ENCODE measurements around the gene PAM. TPM values are rescaled to one million over a fixed set of nuclear protein-coding genes. Genes with fewer than 3 reads are reported as not detected.

Gene PAM
- total RNA-seq, 2 experiments from 2014 or later, result not detected

DNA sequence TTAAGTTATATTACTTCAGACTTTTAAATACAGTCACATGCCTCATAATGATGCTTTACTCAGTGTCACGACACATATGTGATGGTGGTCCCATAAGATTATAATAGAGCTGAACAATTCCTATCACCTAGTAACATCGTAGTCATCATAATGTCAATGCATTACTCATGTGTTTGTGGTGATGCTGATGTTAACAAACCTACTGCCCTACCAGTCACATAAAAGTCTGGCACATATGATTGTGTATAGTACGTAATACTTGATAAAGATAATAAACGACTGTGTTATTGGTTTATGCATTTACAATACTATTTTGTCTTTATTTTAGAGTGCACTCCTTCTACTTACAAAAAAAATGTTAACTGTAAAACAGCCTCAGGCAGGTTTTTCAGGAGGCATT is 103.7 kb downstream of the PAM start:
- no peak for DNase-seq (ENCODE audit: low spot score)
- Histone ChIP-seq H3K9me2 (ENCODE audit: insufficient read depth, low read length) (no peaks in the 10 kb centered on the region), H3K4me2 (ENCODE audit: low read length) (no peak overlapping the region), H3K27ac (ENCODE audit: low read depth, low read length, poor library complexity, severe bottlenecking) (no peak overlapping the region), H3K79me2 (ENCODE audit: insufficient read depth, low read depth, low read length) (no peaks in the 10 kb centered on the region), H3K36me3 (ENCODE audit: insufficient read depth, low read length) (no peaks in the 10 kb centered on the region), H3K9me3 (ENCODE audit: low read length) (no peaks in the 10 kb centered on the region), H3K4me3 (ENCODE audit: low read depth, low read length, poor library complexity, severe bottlenecking) (no peak overlapping the region), H2AFZ (ENCODE audit: low read length) (no peak overlapping the region), H3K4me1 (ENCODE audit: insufficient read depth, low read length, poor library complexity, severe bottlenecking) (no peaks in the 10 kb centered on the region), H4K20me1 (ENCODE audit: insufficient read depth, low read length) (no peaks in the 10 kb centered on the region)
- intact Hi-C loops (cut with micrococcal nuclease; ENCODE audit: unreplicated experiment), result no loop called here
- CTCF ChIA-PET (ENCODE audit: unreplicated experiment), result no interaction called here
- no TSS peak for BruUV-seq (replicated peaks)
- TF ChIP-seq, protein P1, sequence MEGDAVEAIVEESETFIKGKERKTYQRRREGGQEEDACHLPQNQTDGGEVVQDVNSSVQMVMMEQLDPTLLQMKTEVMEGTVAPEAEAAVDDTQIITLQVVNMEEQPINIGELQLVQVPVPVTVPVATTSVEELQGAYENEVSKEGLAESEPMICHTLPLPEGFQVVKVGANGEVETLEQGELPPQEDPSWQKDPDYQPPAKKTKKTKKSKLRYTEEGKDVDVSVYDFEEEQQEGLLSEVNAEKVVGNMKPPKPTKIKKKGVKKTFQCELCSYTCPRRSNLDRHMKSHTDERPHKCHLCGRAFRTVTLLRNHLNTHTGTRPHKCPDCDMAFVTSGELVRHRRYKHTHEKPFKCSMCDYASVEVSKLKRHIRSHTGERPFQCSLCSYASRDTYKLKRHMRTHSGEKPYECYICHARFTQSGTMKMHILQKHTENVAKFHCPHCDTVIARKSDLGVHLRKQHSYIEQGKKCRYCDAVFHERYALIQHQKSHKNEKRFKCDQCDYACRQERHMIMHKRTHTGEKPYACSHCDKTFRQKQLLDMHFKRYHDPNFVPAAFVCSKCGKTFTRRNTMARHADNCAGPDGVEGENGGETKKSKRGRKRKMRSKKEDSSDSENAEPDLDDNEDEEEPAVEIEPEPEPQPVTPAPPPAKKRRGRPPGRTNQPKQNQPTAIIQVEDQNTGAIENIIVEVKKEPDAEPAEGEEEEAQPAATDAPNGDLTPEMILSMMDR (conservative IDR thresholded peaks at IDR 0.05; ENCODE audit: low read length), result no peak
- no peak for TF ChIP-seq EZH2phosphoT487 (IDR thresholded peaks at IDR 0.05; ENCODE audit: borderline replicate concordance, low read depth, low read length)
- POLR2A ChIA-PET, result interaction anchor here (0.5 kb wide), 1 partner anchor 176 kb away, joined by 3 read pairs; no protein-coding TSS in a partner anchor

DNA sequence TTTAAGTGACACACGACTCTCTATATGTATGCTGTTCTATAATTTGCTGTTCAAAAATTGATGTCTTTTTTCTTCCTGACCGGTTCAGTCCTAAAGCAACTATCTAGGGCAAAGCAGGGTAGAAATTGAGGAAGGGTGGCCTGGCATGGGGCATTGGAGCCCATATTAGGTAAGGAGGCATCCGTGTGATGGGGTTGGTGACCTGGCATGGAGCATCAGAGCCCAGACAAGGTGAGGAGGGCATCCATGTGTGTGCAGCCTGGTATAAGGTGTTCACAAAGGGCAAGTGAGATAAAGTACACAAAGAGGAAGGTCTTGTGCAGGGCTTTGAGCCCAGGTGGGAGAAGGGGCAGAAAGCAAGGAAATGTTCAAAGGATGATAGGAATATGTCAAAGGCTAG is 104.9 kb downstream of the PAM start:
- Histone ChIP-seq H3K4me2 (ENCODE audit: low read length) (no peak overlapping the region), H3K36me3 (ENCODE audit: insufficient read depth, low read length) (no peaks in the 10 kb centered on the region), H3K79me2 (ENCODE audit: insufficient read depth, low read depth, low read length) (no peaks in the 10 kb centered on the region), H3K9me2 (ENCODE audit: insufficient read depth, low read length) (no peaks in the 10 kb centered on the region), H2AFZ (ENCODE audit: low read length) (no peak overlapping the region), H3K4me1 (ENCODE audit: insufficient read depth, low read length, poor library complexity, severe bottlenecking) (no peaks in the 10 kb centered on the region), H3K4me3 (ENCODE audit: low read depth, low read length, poor library complexity, severe bottlenecking) (no peak overlapping the region), H3K9me3 (ENCODE audit: low read length) (no peaks in the 10 kb centered on the region), H3K27ac (ENCODE audit: low read depth, low read length, poor library complexity, severe bottlenecking) (no peak overlapping the region), H4K20me1 (ENCODE audit: insufficient read depth, low read length) (no peaks in the 10 kb centered on the region)
- ChIA-PET POLR2A (interaction anchor here (0.8 kb wide), 1 partner anchor 8 kb away, joined by 5 read pairs; no protein-coding TSS in a partner anchor), CTCF (ENCODE audit: unreplicated experiment) (no interaction called here)
- BruUV-seq (replicated peaks), result no TSS peak
- TF ChIP-seq, protein P1 (conservative IDR thresholded peaks at IDR 0.05; ENCODE audit: low read length), result no peak
- no peak for TF ChIP-seq EZH2phosphoT487 (IDR thresholded peaks at IDR 0.05; ENCODE audit: borderline replicate concordance, low read depth, low read length)
- DNase-seq (ENCODE audit: low spot score), result no peak
- intact Hi-C loops (cut with micrococcal nuclease; ENCODE audit: unreplicated experiment), result no loop called here

DNA sequence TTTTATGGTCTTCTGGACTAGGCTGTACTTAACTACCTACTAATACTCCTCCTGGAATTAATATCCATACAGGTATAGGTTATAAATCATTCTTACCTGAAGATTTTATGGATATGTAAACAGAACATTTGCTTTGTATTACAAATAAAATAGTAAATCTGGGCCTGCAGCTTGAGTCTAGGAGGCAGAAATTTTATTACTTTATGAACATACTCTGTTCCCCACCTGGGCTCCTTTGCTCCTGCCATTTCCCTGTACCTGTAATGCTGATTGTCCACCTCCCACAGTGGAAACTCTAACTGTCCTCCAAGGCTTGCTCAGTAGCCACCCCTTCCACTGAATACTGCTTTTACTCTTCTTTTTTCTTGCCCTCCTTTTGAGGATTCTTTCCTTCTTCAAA is 108.0 kb downstream of the PAM start:
- no peaks in the 10 kb centered on the region for H3K9me3 ChIP-seq (ENCODE audit: low read length)
- DNase-seq (ENCODE audit: low spot score), result no peak
- H3K4me1 ChIP-seq (ENCODE audit: insufficient read depth, low read length, poor library complexity, severe bottlenecking), result no peaks in the 10 kb centered on the region
- H3K27ac ChIP-seq (ENCODE audit: low read depth, low read length, poor library complexity, severe bottlenecking), result no peak overlapping the region
- intact Hi-C loops (cut with micrococcal nuclease; ENCODE audit: unreplicated experiment), result no loop called here
- no peak overlapping the region for H3K4me2 ChIP-seq (ENCODE audit: low read length)
- no peak overlapping the region for H2AFZ ChIP-seq (ENCODE audit: low read length)
- ChIA-PET POLR2A (no interaction called here), CTCF (ENCODE audit: unreplicated experiment) (no interaction called here)
- H4K20me1 ChIP-seq (ENCODE audit: insufficient read depth, low read length), result no peaks in the 10 kb centered on the region
- no peaks in the 10 kb centered on the region for H3K79me2 ChIP-seq (ENCODE audit: insufficient read depth, low read depth, low read length)
- no peaks in the 10 kb centered on the region for H3K9me2 ChIP-seq (ENCODE audit: insufficient read depth, low read length)
- TF ChIP-seq, protein P1 (conservative IDR thresholded peaks at IDR 0.05; ENCODE audit: low read length), result no peak
- no peak for TF ChIP-seq EZH2phosphoT487 (IDR thresholded peaks at IDR 0.05; ENCODE audit: borderline replicate concordance, low read depth, low read length)
- no peak overlapping the region for H3K4me3 ChIP-seq (ENCODE audit: low read depth, low read length, poor library complexity, severe bottlenecking)
- no peaks in the 10 kb centered on the region for H3K36me3 ChIP-seq (ENCODE audit: insufficient read depth, low read length)
- BruUV-seq (replicated peaks), result no TSS peak

Data from OCI-LY7 (cell line).